IMR-90 (cell line): ENCODE measurements around the gene LDLRAD4. TPM values are rescaled to one million over a fixed set of nuclear protein-coding genes. Genes with fewer than 3 reads are reported as not detected.

Experiments
- ATAC-seq: fragments of 200-7000 bp; cut with Tn5 transposase; 2 replicates; pipeline ENCODE4 v1.9.1; 2020; ENCODE audit warnings: low read depth, mild to moderate bottlenecking, moderate library complexity
- BruUV-seq: library from RNA; stranded (reverse); fragments of 400-500 nt; replicated peaks from 2 replicates; lab custom pipeline; 2021; lab: Mats Ljungman, UMichigan
- CTCF ChIA-PET: fragments of 300-600 bp; formaldehyde crosslinking; extraction: SDS; loops from one replicate; lab custom pipeline; 2021; ENCODE audit warnings: antibody characterized with exemption; lab: Yijun Ruan, JAX
- POLR2A ChIA-PET: fragments of 300-600 bp; sonication (Branson Sonifier 250); formaldehyde crosslinking; loops from one replicate; lab custom pipeline; 2022; ENCODE audit warnings: antibody characterized with exemption; ENCODE audit not compliant: unreplicated experiment; lab: Charles Lee
- DNase-seq: peaks from one replicate; pipeline ENCODE4 v3.0.0; 2013
- H2AFZ ChIP-seq: replicated peaks from 2 replicates; pipeline ENCODE3; 2013; ENCODE audit warnings: low read length, mild to moderate bottlenecking; ENCODE audit not compliant: poor library complexity
- H2AK5ac ChIP-seq: 2 replicates; pipeline ENCODE4 v1.6.1; 2013; ENCODE audit warnings: low read depth, low read length, inconsistent platforms
- H2AK9ac ChIP-seq: replicated peaks from 2 replicates; pipeline ENCODE3; 2013; ENCODE audit warnings: mild to moderate bottlenecking, low read depth, low read length, moderate library complexity; ENCODE audit not compliant: poor library complexity
- H2BK120ac ChIP-seq: 2 replicates; pipeline ENCODE4 v1.6.1; 2013; ENCODE audit warnings: low read depth, low read length, inconsistent platforms
- H2BK15ac ChIP-seq: 3 replicates; pipeline ENCODE4 v1.6.1; 2013; ENCODE audit warnings: low read depth, low read length, inconsistent platforms
- H2BK20ac ChIP-seq: 2 replicates; pipeline ENCODE4 v1.6.1; 2013; ENCODE audit warnings: low read depth, mild to moderate bottlenecking, inconsistent platforms, low read length, moderate library complexity
- H2BK5ac ChIP-seq: 2 replicates; pipeline ENCODE4 v1.6.1; 2013; ENCODE audit warnings: mild to moderate bottlenecking, low read depth, low read length, inconsistent platforms; ENCODE audit not compliant: poor library complexity, severe bottlenecking
- H3K14ac ChIP-seq: replicated peaks from 2 replicates; pipeline ENCODE4 v1.6.1; 2013; ENCODE audit warnings: low read depth, low read length, inconsistent platforms
- H3K18ac ChIP-seq: 2 replicates; pipeline ENCODE4 v1.6.1; 2013; ENCODE audit warnings: low read depth, low read length, control low read depth
- H3K23ac ChIP-seq: 2 replicates; pipeline ENCODE4 v1.6.1; 2013; ENCODE audit warnings: low read depth, low read length, inconsistent platforms
- H3K27ac ChIP-seq: 2 replicates; pipeline ENCODE4 v1.5.1; 2013; ENCODE audit warnings: mild to moderate bottlenecking, control low read depth, low read length; ENCODE audit not compliant: insufficient read depth
- H3K27me3 ChIP-seq: 2 replicates; pipeline ENCODE4 v1.6.1; 2013; ENCODE audit warnings: low read length; ENCODE audit not compliant: control insufficient read depth, insufficient read depth
- H3K36me3 ChIP-seq: 2 replicates; pipeline ENCODE4 v1.6.1; 2013; ENCODE audit warnings: low read length, mixed read lengths; ENCODE audit not compliant: control insufficient read depth, insufficient read depth
- H3K4ac ChIP-seq: 2 replicates; pipeline ENCODE4 v1.6.1; 2013; ENCODE audit warnings: low read depth, low read length, inconsistent platforms
- H3K4me1 ChIP-seq: 2 replicates; pipeline ENCODE4 v1.6.1; 2013; ENCODE audit warnings: low read length, mixed read lengths; ENCODE audit not compliant: control insufficient read depth, insufficient read depth
- H3K4me2 ChIP-seq: 2 replicates; pipeline ENCODE4 v1.6.1; 2013; ENCODE audit warnings: low read depth, mild to moderate bottlenecking, control low read depth, low read length, moderate library complexity
- H3K4me3 ChIP-seq: 2 replicates; pipeline ENCODE4 v1.5.1; 2013; ENCODE audit warnings: low read depth, mild to moderate bottlenecking, control low read depth, low read length, moderate library complexity; ENCODE audit not compliant: insufficient read depth
- H3K56ac ChIP-seq: 2 replicates; pipeline ENCODE4 v1.6.1; 2013; ENCODE audit warnings: low read length, inconsistent platforms; ENCODE audit not compliant: insufficient read depth; ENCODE audit errors: extremely low read depth
- H3K79me1 ChIP-seq, 2 experiments: 2 replicates each; pipeline ENCODE4 v1.6.1; 2013; ENCODE audit warnings: low read length in 2 of 2, inconsistent platforms in 1 of 2, low read depth in 1 of 2
- H3K9ac ChIP-seq: 2 replicates; pipeline ENCODE4 v1.6.1; 2013; ENCODE audit warnings: low read depth, low read length, control low read depth
- H3K9me1 ChIP-seq: 2 replicates; pipeline ENCODE4 v1.6.1; 2013; ENCODE audit warnings: low read length, inconsistent platforms; ENCODE audit not compliant: insufficient read depth
- H3K9me3 ChIP-seq: 2 replicates; pipeline ENCODE4 v1.6.1; 2013; ENCODE audit warnings: low read length; ENCODE audit not compliant: control insufficient read depth, insufficient read depth
- H4K20me1 ChIP-seq: 2 replicates; pipeline ENCODE4 v1.6.1; 2013; ENCODE audit warnings: low read length, inconsistent platforms; ENCODE audit not compliant: insufficient read depth
- H4K5ac ChIP-seq: 2 replicates; pipeline ENCODE4 v1.6.1; 2013; ENCODE audit warnings: mild to moderate bottlenecking, low read depth, low read length, control low read depth
- H4K8ac ChIP-seq, 2 experiments: 2 replicates each; pipeline ENCODE4 v1.6.1; 2013; ENCODE audit warnings: low read depth in 2 of 2, low read length in 2 of 2, control low read depth in 1 of 2, inconsistent platforms in 1 of 2
- H4K91ac ChIP-seq: 2 replicates; pipeline ENCODE4 v1.6.1; 2013; ENCODE audit warnings: low read depth, low read length, inconsistent platforms; ENCODE audit not compliant: insufficient read depth
- BHLHE40 ChIP-seq: fragments of 150-350 bp; IDR thresholded peaks from 2 replicates; pipeline ENCODE4 v1.6.1; 2016; ENCODE audit warnings: mild to moderate bottlenecking, low read depth, low read length
- CEBPB ChIP-seq: IDR thresholded peaks from 2 replicates; pipeline ENCODE4 v1.6.1; 2012; ENCODE audit warnings: low read depth, low read length, improper control_type of control experiment
- CHD1 ChIP-seq: IDR thresholded peaks from 2 replicates; pipeline ENCODE4 v1.6.1; 2012; ENCODE audit warnings: low read depth, low read length, improper control_type of control experiment
- CTCF ChIP-seq: conservative IDR thresholded peaks from 2 replicates; pipeline ENCODE4 v1.5.1; 2012; ENCODE audit warnings: mild to moderate bottlenecking, low read depth, low read length, improper control_type of control experiment
- ELK1 ChIP-seq: fragments of 150-350 bp; IDR thresholded peaks from 2 replicates; pipeline ENCODE4 v1.6.1; 2016; ENCODE audit warnings: low read depth, mild to moderate bottlenecking, low read length, moderate library complexity, borderline replicate concordance
- FOS ChIP-seq: fragments of 150-350 bp; IDR thresholded peaks from 2 replicates; pipeline ENCODE4 v1.6.1; 2016; ENCODE audit warnings: low read depth, low read length
- MAFK ChIP-seq: IDR thresholded peaks from 2 replicates; pipeline ENCODE4 v1.6.1; 2012; ENCODE audit warnings: low read depth, low read length, improper control_type of control experiment
- MAZ ChIP-seq: IDR thresholded peaks from 2 replicates; pipeline ENCODE4 v1.6.1; 2012; ENCODE audit warnings: low read depth, mild to moderate bottlenecking, low read length, improper control_type of control experiment, moderate library complexity, borderline replicate concordance
- MXI1 ChIP-seq: IDR thresholded peaks from 2 replicates; pipeline ENCODE4 v1.6.1; 2012; ENCODE audit warnings: low read depth, mild to moderate bottlenecking, low read length, moderate library complexity, borderline replicate concordance
- NFE2L2 ChIP-seq: fragments of 150-350 bp; IDR thresholded peaks from 2 replicates; pipeline ENCODE4 v1.6.1; 2016; ENCODE audit warnings: low read depth, mild to moderate bottlenecking, low read length
- POLR2A ChIP-seq: IDR thresholded peaks from 2 replicates; pipeline ENCODE4 v1.6.1; 2012; ENCODE audit warnings: mild to moderate bottlenecking, low read depth, low read length
- RAD21 ChIP-seq: IDR thresholded peaks from 2 replicates; pipeline ENCODE4 v1.6.1; 2012; ENCODE audit warnings: low read length, improper control_type of control experiment
- RCOR1 ChIP-seq: IDR thresholded peaks from 2 replicates; pipeline ENCODE4 v1.6.1; 2012; ENCODE audit warnings: mild to moderate bottlenecking, low read length, improper control_type of control experiment; ENCODE audit not compliant: insufficient replicate concordance
- RFX5 ChIP-seq: IDR thresholded peaks from 2 replicates; pipeline ENCODE4 v1.8.0; 2012; ENCODE audit warnings: low read depth, mild to moderate bottlenecking, low read length, moderate library complexity
- SMC3 ChIP-seq: fragments of 150-350 bp; IDR thresholded peaks from 2 replicates; pipeline ENCODE4 v1.6.1; 2016; ENCODE audit warnings: low read depth, mild to moderate bottlenecking, antibody characterized with exemption, low read length, moderate library complexity
- USF2 ChIP-seq: fragments of 150-350 bp; IDR thresholded peaks from 2 replicates; pipeline ENCODE4 v1.6.1; 2017; ENCODE audit warnings: mild to moderate bottlenecking, antibody characterized with exemption, low read length, low read depth
- WGBS, 2 experiments: methylation state at CpG; one replicate each; pipeline versions ENCODE4 v1.1.5 to v1.1.7; 2013; ENCODE audit warnings: missing lambda C conversion rate in 2 of 2; ENCODE audit not compliant: insufficient read length in 1 of 2; ENCODE audit errors: extremely low coverage in 2 of 2; 5-methylcytosine and 5-hydroxymethylcytosine counted together
- dilution Hi-C: fragments of 300-500 bp; cut with HindIII; formaldehyde crosslinking; loops from one replicate; pipeline ENCODE4 v1.14.3; 2018; ENCODE audit warnings: low sequenced_read_pairs; ENCODE audit not compliant: unreplicated experiment
- in situ Hi-C: fragments of 300-500 bp; cut with MboI; formaldehyde crosslinking; loops from 3 replicates; pipeline ENCODE4 v1.14.3; 2019; ENCODE audit warnings: low sequenced_read_pairs, inconsistent platforms, mixed read lengths
- intact Hi-C: fragments of 100-400 bp; cut with micrococcal nuclease; formaldehyde crosslinking; loops from 2 replicates; pipeline ENCODE4 v1.10.0; 2022
- polyA plus RNA-seq, 3 experiments: library from polyadenylated mRNA; depleted of rRNA; stranded (reverse); fragments of >200 nt; gene quantifications; 2 replicates each; pipeline ENCODE4 v1.2.3, GENCODE V29; 2012; ENCODE audit warnings: low replicate concordance in 1 of 3
- total RNA-seq: library from RNA; depleted of rRNA; stranded (reverse); fragments of >200 nt; gene quantifications from 2 replicates; pipeline ENCODE4 v1.2.3, GENCODE V29; 2012

Gene LDLRAD4
- total and polyA plus RNA-seq, 2 of the 4 experiments (the other 2 are of a cell fraction): not detected

GRCh38 chr18:13211534-13211933 lies 7.0 kb upstream of the LDLRAD4 start:
- no peak overlapping the region for H2AFZ ChIP-seq
- no peak for ATAC-seq
- H4K20me1 ChIP-seq: no peaks in the 10 kb centered on the region
- H2BK20ac ChIP-seq: no peak overlapping the region
- no peak overlapping the region for H4K8ac ChIP-seq
- WGBS, 2 experiments: no CpG with 5 or more reads among the region's 7 CpGs
- BruUV-seq: no TSS peak
- H3K4me1 ChIP-seq: no peaks in the 10 kb centered on the region
- dilution Hi-C loops: no loop called here
- no peak for TF ChIP-seq CHD1
- no peak for TF ChIP-seq ELK1
- no peak for TF ChIP-seq CTCF
- no peak for TF ChIP-seq RCOR1
- no peak for TF ChIP-seq CEBPB
- no peak for TF ChIP-seq MAFK
- TF ChIP-seq BHLHE40: no peak
- TF ChIP-seq POLR2A: no peak
- TF ChIP-seq RAD21: no peak
- TF ChIP-seq RFX5: no peak
- TF ChIP-seq SMC3: no peak
- TF ChIP-seq MXI1: no peak
- no peak for TF ChIP-seq FOS
- no peak for TF ChIP-seq MAZ
- TF ChIP-seq USF2: no peak
- no peak for TF ChIP-seq NFE2L2
- H3K18ac ChIP-seq: no peak overlapping the region
- intact Hi-C loops: no loop called here
- no peaks in the 10 kb centered on the region for H3K9me1 ChIP-seq
- no peak overlapping the region for H3K9ac ChIP-seq
- in situ Hi-C loops: no loop called here
- POLR2A ChIA-PET: no interaction called here
- H3K27me3 ChIP-seq: peaks cover 43% of the 10 kb centered on the region
- CTCF ChIA-PET: no interaction called here
- no peak overlapping the region for H3K56ac ChIP-seq
- no peak overlapping the region for H2BK5ac ChIP-seq
- H3K27ac ChIP-seq: no peak overlapping the region
- no peak for DNase-seq
- no peak overlapping the region for H3K23ac ChIP-seq
- no peak overlapping the region for H2AK5ac ChIP-seq
- no peak overlapping the region for H3K4ac ChIP-seq
- no peak overlapping the region for H3K4me3 ChIP-seq
- H3K79me1 ChIP-seq: no peaks in the 10 kb centered on the region
- no peak overlapping the region for H3K14ac ChIP-seq
- H2BK15ac ChIP-seq: no peak overlapping the region
- H3K9me3 ChIP-seq: no peaks in the 10 kb centered on the region
- no peaks in the 10 kb centered on the region for H3K36me3 ChIP-seq
- H2AK9ac ChIP-seq: no peak overlapping the region
- H4K91ac ChIP-seq: no peak overlapping the region
- no peak overlapping the region for H3K4me2 ChIP-seq
- no peak overlapping the region for H2BK120ac ChIP-seq
- H4K5ac ChIP-seq: no peak overlapping the region
